GM08714 (cell line): Measurements from ENCODE around the gene PLEKHA5.

Source experiments
- H3K4me3 ChIP-seq: fragments of 200-500 bp; sonication (Bioruptor generic); 2 replicates; pipeline ENCODE4 v1.5.1; 2014; ENCODE audit warnings: mild to moderate bottlenecking, low read length, inconsistent platforms
- ZNF274 ChIP-seq: IDR thresholded peaks from 2 replicates; pipeline ENCODE4 v1.6.1; 2012; ENCODE audit warnings: mild to moderate bottlenecking, low read depth, low read length

Gene PLEKHA5

GRCh38 chr12:19171731-19172130, 42.2 kb downstream of the PLEKHA5 start:
- TF ChIP-seq ZNF274 = no peak

GRCh38 chr12:19177754-19178153, 48.2 kb downstream of the PLEKHA5 start:
- H3K4me3 ChIP-seq = no peak overlapping the region
- no peak for TF ChIP-seq ZNF274

More at GRCh38 chr12:19171731-19172130, 42.2 kb downstream of the PLEKHA5 start:
- no peak overlapping the region for H3K4me3 ChIP-seq

- H3K4me3 ChIP-seq = no peak overlapping the region
- TF ChIP-seq ZNF274 = no peak
These were observed 50.5 kb downstream of the PLEKHA5 start for GRCh38 chr12:19179986-19180385.

DNA sequence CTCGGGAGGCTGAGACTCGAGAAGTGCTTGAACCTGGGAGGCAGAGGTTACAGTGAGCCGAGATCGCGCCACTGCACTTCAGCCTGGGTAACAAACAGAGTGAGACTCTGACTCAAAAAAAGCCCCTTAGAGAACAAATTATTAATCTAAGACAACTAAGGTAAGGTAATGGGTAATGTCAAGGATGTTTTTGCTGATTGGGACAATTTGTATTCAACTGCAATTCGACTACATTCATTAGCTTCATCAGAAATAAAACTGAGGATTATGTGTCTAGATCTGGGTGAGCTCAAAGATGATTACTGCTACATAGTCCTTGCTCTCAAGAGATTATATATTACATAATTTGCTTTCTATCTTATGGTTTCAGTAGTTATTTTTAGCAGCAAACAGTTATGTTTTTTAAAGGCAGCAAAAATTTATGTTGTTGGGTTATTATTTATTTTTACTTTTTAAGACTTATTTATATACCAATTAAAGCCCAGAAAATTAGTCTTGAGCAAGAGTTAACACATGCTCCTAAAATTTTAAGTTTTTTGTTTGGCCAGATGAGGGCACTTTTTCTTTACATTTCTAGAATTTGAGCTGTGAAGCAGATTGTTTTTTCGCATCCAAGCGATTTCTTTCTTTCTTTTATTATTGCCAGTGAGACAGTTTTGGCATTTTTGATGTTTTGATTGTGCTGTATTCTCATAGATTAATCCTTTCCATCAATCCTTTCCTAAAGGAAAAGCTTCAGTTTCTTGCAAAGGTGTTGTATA, 52.3 kb downstream of the PLEKHA5 start:
- H3K4me3 ChIP-seq = no peak overlapping the region
- no peak for TF ChIP-seq ZNF274

DNA sequence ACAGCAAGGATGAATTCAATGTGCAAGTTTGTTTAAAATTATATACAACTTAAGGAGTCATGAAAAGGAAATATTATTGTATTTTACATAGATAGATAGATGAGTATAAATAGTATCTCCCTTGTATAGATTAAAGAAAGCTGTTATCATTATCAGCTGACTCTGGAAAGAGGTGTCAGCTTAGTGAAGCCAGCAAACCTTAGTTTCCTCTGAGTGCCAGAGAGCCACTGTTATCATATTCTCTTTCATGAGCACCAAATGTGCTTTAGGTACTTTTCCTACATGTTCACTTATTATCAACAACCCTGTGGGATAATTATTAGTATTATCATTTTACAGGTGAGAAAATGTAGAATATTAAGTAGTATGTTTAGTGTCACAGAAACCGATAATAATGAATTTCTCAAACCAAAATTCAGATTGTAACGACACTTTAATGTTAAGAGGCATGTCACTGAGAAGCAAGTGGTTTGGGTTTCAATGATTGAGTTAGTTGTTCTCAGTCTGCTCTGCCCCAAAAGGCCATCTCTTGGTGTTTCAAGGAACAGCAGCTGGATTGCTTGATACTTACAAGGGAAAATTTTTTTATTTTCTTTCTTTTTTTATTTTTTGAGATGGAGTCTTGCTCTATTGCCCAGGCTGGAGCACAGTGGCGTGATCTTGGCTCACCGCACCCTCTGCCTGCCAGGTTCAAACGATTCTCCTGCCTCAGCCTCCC, 53.7 kb downstream of the PLEKHA5 start:
- no peak for TF ChIP-seq ZNF274
- H3K4me3 ChIP-seq = no peak overlapping the region

DNA sequence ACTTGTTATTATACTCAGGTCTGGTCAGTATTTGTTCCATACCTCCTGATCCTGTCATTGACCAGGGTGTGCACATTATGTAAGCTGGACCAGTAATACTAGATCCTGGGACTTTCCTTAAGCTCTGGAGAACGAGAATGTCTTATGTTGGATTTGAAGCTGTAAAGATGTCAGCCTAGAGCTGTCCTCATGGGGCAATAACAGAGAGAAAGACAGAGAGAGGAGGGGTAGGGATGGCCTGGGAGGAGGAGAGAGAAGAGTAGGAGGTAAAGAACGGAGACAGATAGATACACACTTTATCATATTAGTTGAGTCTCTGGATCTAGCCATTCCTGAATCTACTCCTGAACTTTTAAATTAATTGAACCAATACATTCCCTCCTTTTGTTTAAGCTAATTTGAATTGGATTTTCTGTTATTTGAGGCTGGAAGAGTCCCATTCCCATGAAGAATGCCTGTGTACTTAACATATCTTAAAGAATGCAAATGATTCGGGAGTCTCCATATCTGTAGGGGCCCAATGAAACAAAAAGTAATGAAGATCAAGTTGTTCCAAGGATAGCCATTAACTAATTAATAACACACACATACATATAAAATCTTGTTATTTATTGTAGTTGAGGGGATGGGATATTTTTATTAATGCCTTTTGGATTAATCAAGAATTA, 55.9 kb downstream of the PLEKHA5 start:
- TF ChIP-seq ZNF274 = no peak
- H3K4me3 ChIP-seq = no peak overlapping the region

DNA sequence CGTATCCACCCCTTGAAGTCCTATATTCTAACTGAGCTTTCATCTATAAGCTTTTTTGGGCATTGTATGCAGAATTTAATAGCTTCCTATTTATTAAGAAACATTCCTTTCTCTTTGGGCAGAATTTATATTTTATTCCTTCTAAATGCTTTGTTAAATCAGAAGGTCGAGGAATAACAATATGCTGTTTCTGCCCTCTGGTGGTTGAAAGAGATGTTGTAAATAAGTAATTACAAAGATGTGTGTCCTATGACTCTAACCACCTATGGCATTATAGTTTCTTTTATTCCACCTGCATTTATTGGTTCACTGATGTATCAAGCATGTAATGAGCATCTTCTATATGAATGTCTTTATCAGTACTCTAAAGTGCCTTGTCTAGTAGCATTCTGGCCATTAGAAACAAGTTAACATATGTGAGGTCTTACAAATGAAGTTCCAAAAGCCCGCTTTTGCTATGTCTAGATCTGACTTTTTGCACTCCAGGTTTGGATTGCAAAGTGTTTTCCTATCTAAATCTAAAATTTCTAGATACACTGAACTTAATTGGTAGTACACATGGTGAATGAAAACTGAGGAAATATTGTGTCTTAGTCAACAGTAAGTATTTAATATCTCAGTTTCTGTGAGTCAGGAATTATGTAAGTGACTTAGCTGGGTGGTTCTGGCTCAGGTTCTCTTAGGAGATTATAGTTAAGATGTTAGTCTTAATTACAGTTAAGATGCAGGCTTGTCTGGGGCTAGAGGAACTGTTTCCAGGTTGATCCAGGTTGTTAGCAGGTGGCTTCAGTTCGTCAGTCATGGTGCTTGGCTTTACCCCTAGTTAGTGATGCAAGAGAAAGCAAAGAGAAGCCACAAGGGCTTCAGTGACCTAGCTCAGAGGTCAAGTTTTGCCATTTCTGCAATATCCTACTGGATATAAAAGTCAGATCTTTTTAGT, 57.5 kb downstream of the PLEKHA5 start:
- no peak overlapping the region for H3K4me3 ChIP-seq
- TF ChIP-seq ZNF274 = no peak

- no peak overlapping the region for H3K4me3 ChIP-seq
These were observed 60.0 kb downstream of the PLEKHA5 start for GRCh38 chr12:19189522-19189921.

DNA sequence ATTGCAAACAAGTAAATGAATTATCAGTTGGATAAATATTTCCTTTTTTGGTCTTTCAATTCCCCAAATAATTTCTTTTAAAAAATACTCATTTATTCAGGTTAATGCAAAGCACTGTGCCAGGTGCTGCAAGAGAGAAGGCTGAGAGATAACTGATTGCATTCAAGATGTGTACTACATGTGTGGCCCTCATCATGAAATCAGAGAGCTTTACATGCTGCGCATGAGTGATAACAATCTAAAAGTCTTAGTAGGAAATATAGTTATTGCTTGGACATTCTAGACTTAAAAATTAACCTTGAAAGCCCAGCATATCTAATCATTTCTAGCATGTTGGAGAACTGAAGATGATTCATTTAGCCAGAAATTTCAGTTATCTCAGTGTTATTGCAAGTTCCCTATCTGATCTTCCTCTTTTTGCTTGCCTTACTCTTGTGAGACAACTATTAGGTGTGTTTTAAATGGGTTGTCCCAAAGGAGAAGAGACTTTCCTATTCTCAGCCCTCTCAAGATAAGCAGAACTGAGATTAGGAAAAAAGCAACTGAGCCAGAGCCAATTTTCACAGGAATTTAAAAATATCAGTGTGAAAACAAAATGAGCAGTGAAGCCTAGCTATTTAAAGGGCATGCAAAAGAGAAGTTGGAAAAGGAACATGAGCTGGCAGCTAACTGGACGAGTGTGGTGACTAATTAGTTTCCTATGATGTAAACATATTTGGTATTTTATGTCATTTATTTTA, 60.9 kb downstream of the PLEKHA5 start:
- no peak for TF ChIP-seq ZNF274
- no peak overlapping the region for H3K4me3 ChIP-seq

More at GRCh38 chr12:19189522-19189921, 60.0 kb downstream of the PLEKHA5 start:
- no peak for TF ChIP-seq ZNF274

GRCh38 chr12:19191089-19191488, 61.6 kb downstream of the PLEKHA5 start:
- TF ChIP-seq ZNF274 = no peak
- no peak overlapping the region for H3K4me3 ChIP-seq

GRCh38 chr12:19191563-19191962, 62.0 kb downstream of the PLEKHA5 start:
- TF ChIP-seq ZNF274 = no peak
- H3K4me3 ChIP-seq = no peak overlapping the region

- no peak overlapping the region for H3K4me3 ChIP-seq
- no peak for TF ChIP-seq ZNF274
These were observed 63.2 kb downstream of the PLEKHA5 start for GRCh38 chr12:19192710-19193109.

- TF ChIP-seq ZNF274 = no peak
- no peak overlapping the region for H3K4me3 ChIP-seq
These were observed 65.4 kb downstream of the PLEKHA5 start for GRCh38 chr12:19194963-19195362.
